Neural cell (in vitro differentiated cells): ENCODE data around the gene HEG1. TPM values are rescaled to one million over a fixed set of nuclear protein-coding genes. Genes with fewer than 3 reads are reported as not detected.

ENCODE experiments used
- H2AFZ ChIP-seq: fragments of 200-600, 300-800 bp; sonication (generic), shearing (Covaris generic); 2 replicates; pipeline ENCODE4 v1.6.0; 2014; ENCODE audit warnings: low read depth, mild to moderate bottlenecking, antibody characterized with exemption, low read length, moderate library complexity
- H3F3A ChIP-seq: fragments of 200-600 bp; shearing (Covaris generic); 2 replicates; pipeline ENCODE4 v1.6.1; 2016; ENCODE audit warnings: mild to moderate bottlenecking, moderate library complexity, mixed read lengths, antibody characterized with exemption, low read length; ENCODE audit not compliant: insufficient read depth, poor library complexity, severe bottlenecking
- H3K27ac ChIP-seq: fragments of 200-600, 300-800 bp; sonication (generic), shearing (Covaris generic); 2 replicates; pipeline ENCODE4 v1.5.1; 2014; ENCODE audit warnings: mild to moderate bottlenecking, low read length, moderate library complexity
- H3K27me3 ChIP-seq: fragments of 300-800, 200-600 bp; sonication (generic), shearing (Covaris generic); 2 replicates; pipeline ENCODE4 v1.6.0; 2014; ENCODE audit warnings: mild to moderate bottlenecking, low read depth, low read length, moderate library complexity; ENCODE audit not compliant: insufficient read depth
- H3K36me3 ChIP-seq: fragments of 300-800, 200-600 bp; sonication (generic), shearing (Covaris generic); 2 replicates; pipeline ENCODE4 v1.5.1; 2014; ENCODE audit warnings: mild to moderate bottlenecking, antibody characterized with exemption, low read length, moderate library complexity; ENCODE audit not compliant: insufficient read depth
- H3K4me2 ChIP-seq: fragments of 300-800, 200-600 bp; sonication (generic), shearing (Covaris generic); 2 replicates; pipeline ENCODE4 v1.6.0; 2014; ENCODE audit warnings: mild to moderate bottlenecking, low read length
- H3K4me3 ChIP-seq: fragments of 300-800, 200-600 bp; sonication (generic), shearing (Covaris generic); 2 replicates; pipeline ENCODE4 v1.5.1; 2014; ENCODE audit warnings: mild to moderate bottlenecking, low read length, moderate library complexity
- H3K79me2 ChIP-seq: fragments of 200-600 bp; shearing (Covaris generic); replicated peaks from 2 replicates; pipeline ENCODE4 v1.6.0; 2014; ENCODE audit warnings: mild to moderate bottlenecking, low read length, moderate library complexity; ENCODE audit not compliant: insufficient read depth
- H3K9ac ChIP-seq: fragments of 300-800, 200-600 bp; sonication (generic), shearing (Covaris generic); 2 replicates; pipeline ENCODE4 v1.6.1; 2016; ENCODE audit warnings: mild to moderate bottlenecking, low read length, mixed read lengths
- H3K9me2 ChIP-seq: fragments of 200-600 bp; shearing (Covaris generic); 2 replicates; pipeline ENCODE4 v1.6.1; 2016; ENCODE audit warnings: mild to moderate bottlenecking, low read length, mixed read lengths; ENCODE audit not compliant: insufficient read depth
- H3K9me3 ChIP-seq: fragments of 200-600, 300-800 bp; sonication (generic), shearing (Covaris generic); 2 replicates; pipeline ENCODE4 v1.6.1; 2016; ENCODE audit warnings: mild to moderate bottlenecking, mixed run types, low read length, moderate library complexity, mixed read lengths
- H4K20me1 ChIP-seq: fragments of 200-600 bp; shearing (Covaris generic); 2 replicates; pipeline ENCODE4 v1.6.1; 2016; ENCODE audit warnings: mild to moderate bottlenecking, mixed run types; ENCODE audit not compliant: insufficient read depth
- EP300 ChIP-seq: fragments of 450-650 bp; conservative IDR thresholded peaks from 2 replicates; pipeline ENCODE4 v1.6.1; 2014; ENCODE audit warnings: antibody characterized with exemption, mild to moderate bottlenecking, moderate library complexity; ENCODE audit not compliant: poor library complexity, severe bottlenecking
- EZH2 ChIP-seq: fragments of 200-600, 300-800 bp; shearing (Covaris generic), sonication (generic); IDR thresholded peaks from 2 replicates; pipeline ENCODE4 v1.6.1; 2014; ENCODE audit warnings: antibody characterized with exemption, low read length, borderline replicate concordance, mild to moderate bottlenecking; ENCODE audit not compliant: insufficient read depth, poor library complexity, severe bottlenecking
- MXI1 ChIP-seq: fragments of 450-650 bp; conservative IDR thresholded peaks from 2 replicates; pipeline ENCODE4 v1.6.1; 2014; ENCODE audit warnings: antibody characterized with exemption, mild to moderate bottlenecking; ENCODE audit not compliant: poor library complexity, severe bottlenecking
- POLR2AphosphoS5 ChIP-seq: IDR thresholded peaks from 2 replicates; pipeline ENCODE4 v1.6.1; 2012
- RAD21 ChIP-seq: fragments of 450-650 bp; conservative IDR thresholded peaks from 2 replicates; pipeline ENCODE4 v1.6.1; 2014; ENCODE audit warnings: antibody characterized with exemption, mild to moderate bottlenecking, moderate library complexity
- SMC3 ChIP-seq: fragments of 450-650 bp; conservative IDR thresholded peaks from 2 replicates; pipeline ENCODE4 v1.6.1; 2014; ENCODE audit warnings: antibody characterized with exemption, mild to moderate bottlenecking, moderate library complexity; ENCODE audit not compliant: poor library complexity
- TAF1 ChIP-seq: IDR thresholded peaks from 2 replicates; pipeline ENCODE4 v1.6.1; 2012; ENCODE audit warnings: low read depth
- polyA plus RNA-seq: library from polyadenylated mRNA; depleted of rRNA; stranded (reverse); fragments of >200 nt; gene quantifications from 2 replicates; pipeline ENCODE4 v1.2.3, GENCODE V29; 2014
- TF ChIP-seq, protein P1 (sequence below): fragments of 450-650 bp; IDR thresholded peaks from 2 replicates; pipeline ENCODE4 v1.5.1; 2014; ENCODE audit warnings: antibody characterized with exemption, mild to moderate bottlenecking, moderate library complexity; ENCODE audit not compliant: poor library complexity, severe bottlenecking
- TF ChIP-seq, protein P2 (sequence below): IDR thresholded peaks from 2 replicates; pipeline ENCODE4 v1.6.1; 2012; ENCODE audit warnings: borderline replicate concordance

HEG1 gene
- polyA plus RNA-seq, 1 donor from 2014 or later, result 0.48 TPM

DNA sequence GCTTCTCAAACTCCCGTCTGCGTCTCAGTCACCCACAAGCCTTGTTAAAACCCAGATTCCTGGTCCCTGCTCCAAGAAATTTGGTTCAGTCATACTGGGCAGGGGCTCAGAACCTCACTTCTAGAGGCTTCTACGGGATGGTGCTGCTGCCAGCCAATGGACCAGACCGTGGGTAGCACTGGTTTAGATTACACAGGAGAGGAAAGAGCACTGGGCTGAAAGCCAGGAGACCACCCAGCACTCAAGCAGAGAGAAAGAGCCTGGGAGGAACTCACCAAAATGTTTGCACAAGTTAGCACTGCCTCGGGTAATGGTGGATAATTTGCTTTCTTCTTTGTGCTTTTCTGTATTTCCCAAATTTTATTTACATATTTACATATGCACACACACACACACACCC is 74.3 kb downstream of the HEG1 start:
- no peaks in the 10 kb centered on the region for H3K9me3 ChIP-seq
- no peak for TF ChIP-seq TAF1
- TF ChIP-seq RAD21, result no peak
- TF ChIP-seq EZH2, result no peak
- no peaks in the 10 kb centered on the region for H3K27me3 ChIP-seq
- no peaks in the 10 kb centered on the region for H3F3A ChIP-seq
- no peaks in the 10 kb centered on the region for H3K79me2 ChIP-seq
- no peak overlapping the region for H3K27ac ChIP-seq
- H3K36me3 ChIP-seq, result no peaks in the 10 kb centered on the region
- H3K4me2 ChIP-seq, result no peak overlapping the region
- no peak overlapping the region for H3K4me3 ChIP-seq
- H2AFZ ChIP-seq, result no peak overlapping the region
- H3K9ac ChIP-seq, result no peak overlapping the region
- H3K9me2 ChIP-seq, result no peaks in the 10 kb centered on the region
- H4K20me1 ChIP-seq, result no peaks in the 10 kb centered on the region

DNA sequence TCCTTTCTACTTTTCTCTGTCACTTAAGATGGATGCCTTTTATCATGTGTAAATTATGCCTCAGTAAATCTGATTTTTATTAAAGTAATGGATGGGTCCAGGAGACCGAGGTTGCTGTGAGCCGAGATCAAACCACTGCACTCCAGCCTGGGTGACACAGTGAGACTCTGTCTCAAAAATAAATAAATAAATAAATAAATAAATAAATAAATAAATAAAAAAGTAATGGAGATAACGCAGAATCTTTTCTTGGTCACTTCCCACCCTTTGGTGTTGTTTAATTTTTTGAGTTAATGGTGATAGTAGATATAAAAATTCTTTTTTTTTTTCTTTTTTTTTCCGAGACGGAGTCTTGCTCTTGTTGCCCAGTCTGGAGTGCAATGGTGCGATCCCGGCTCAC is 77.2 kb downstream of the HEG1 start:
- Histone ChIP-seq H3K79me2 (no peaks in the 10 kb centered on the region), H3F3A (no peaks in the 10 kb centered on the region), H3K9me2 (no peaks in the 10 kb centered on the region), H4K20me1 (no peaks in the 10 kb centered on the region), H2AFZ (no peak overlapping the region), H3K36me3 (no peaks in the 10 kb centered on the region), H3K9me3 (no peaks in the 10 kb centered on the region), H3K27me3 (no peaks in the 10 kb centered on the region), H3K9ac (no peak overlapping the region), H3K27ac (no peak overlapping the region), H3K4me3 (no peak overlapping the region), H3K4me2 (no peak overlapping the region)
- TF ChIP-seq, protein P1, sequence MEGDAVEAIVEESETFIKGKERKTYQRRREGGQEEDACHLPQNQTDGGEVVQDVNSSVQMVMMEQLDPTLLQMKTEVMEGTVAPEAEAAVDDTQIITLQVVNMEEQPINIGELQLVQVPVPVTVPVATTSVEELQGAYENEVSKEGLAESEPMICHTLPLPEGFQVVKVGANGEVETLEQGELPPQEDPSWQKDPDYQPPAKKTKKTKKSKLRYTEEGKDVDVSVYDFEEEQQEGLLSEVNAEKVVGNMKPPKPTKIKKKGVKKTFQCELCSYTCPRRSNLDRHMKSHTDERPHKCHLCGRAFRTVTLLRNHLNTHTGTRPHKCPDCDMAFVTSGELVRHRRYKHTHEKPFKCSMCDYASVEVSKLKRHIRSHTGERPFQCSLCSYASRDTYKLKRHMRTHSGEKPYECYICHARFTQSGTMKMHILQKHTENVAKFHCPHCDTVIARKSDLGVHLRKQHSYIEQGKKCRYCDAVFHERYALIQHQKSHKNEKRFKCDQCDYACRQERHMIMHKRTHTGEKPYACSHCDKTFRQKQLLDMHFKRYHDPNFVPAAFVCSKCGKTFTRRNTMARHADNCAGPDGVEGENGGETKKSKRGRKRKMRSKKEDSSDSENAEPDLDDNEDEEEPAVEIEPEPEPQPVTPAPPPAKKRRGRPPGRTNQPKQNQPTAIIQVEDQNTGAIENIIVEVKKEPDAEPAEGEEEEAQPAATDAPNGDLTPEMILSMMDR, result no peak
- TF ChIP-seq POLR2AphosphoS5 (no peak), RAD21 (no peak), MXI1 (no peak), TAF1 (no peak), EZH2 (no peak), EP300 (no peak), SMC3 (no peak)
- TF ChIP-seq, protein P2, sequence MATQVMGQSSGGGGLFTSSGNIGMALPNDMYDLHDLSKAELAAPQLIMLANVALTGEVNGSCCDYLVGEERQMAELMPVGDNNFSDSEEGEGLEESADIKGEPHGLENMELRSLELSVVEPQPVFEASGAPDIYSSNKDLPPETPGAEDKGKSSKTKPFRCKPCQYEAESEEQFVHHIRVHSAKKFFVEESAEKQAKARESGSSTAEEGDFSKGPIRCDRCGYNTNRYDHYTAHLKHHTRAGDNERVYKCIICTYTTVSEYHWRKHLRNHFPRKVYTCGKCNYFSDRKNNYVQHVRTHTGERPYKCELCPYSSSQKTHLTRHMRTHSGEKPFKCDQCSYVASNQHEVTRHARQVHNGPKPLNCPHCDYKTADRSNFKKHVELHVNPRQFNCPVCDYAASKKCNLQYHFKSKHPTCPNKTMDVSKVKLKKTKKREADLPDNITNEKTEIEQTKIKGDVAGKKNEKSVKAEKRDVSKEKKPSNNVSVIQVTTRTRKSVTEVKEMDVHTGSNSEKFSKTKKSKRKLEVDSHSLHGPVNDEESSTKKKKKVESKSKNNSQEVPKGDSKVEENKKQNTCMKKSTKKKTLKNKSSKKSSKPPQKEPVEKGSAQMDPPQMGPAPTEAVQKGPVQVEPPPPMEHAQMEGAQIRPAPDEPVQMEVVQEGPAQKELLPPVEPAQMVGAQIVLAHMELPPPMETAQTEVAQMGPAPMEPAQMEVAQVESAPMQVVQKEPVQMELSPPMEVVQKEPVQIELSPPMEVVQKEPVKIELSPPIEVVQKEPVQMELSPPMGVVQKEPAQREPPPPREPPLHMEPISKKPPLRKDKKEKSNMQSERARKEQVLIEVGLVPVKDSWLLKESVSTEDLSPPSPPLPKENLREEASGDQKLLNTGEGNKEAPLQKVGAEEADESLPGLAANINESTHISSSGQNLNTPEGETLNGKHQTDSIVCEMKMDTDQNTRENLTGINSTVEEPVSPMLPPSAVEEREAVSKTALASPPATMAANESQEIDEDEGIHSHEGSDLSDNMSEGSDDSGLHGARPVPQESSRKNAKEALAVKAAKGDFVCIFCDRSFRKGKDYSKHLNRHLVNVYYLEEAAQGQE, result no peak

DNA sequence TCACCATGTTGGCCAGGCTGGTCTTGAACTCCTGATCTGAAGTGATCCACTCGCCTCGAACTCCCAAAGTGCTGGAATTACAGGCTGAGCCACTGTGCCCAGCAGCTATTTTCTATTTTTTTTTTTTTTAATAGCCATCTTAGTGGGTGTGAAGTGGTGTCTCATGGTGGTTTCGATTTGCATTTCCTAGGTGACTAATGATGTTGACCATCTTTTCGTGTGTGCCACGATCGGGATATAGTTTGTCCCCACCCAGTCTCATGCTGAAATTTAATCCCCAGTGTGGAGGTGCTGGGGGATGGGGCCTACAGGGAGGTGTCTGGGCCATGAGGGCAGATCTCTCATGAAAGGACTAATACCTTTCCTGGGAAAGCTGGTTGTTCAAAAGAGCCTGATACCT is 79.4 kb downstream of the HEG1 start:
- no peaks in the 10 kb centered on the region for H3K27me3 ChIP-seq
- no peak overlapping the region for H2AFZ ChIP-seq
- H3F3A ChIP-seq, result no peaks in the 10 kb centered on the region
- no peak overlapping the region for H3K4me2 ChIP-seq
- no peaks in the 10 kb centered on the region for H3K9me2 ChIP-seq
- H3K9me3 ChIP-seq, result no peaks in the 10 kb centered on the region
- H3K4me3 ChIP-seq, result no peak overlapping the region
- H3K79me2 ChIP-seq, result no peaks in the 10 kb centered on the region
- H3K9ac ChIP-seq, result no peak overlapping the region
- no peak overlapping the region for H3K27ac ChIP-seq
- H4K20me1 ChIP-seq, result no peaks in the 10 kb centered on the region
- TF ChIP-seq, protein P2, result no peak
- TF ChIP-seq EP300 (no peak), POLR2AphosphoS5 (no peak), MXI1 (no peak), RAD21 (no peak), TAF1 (no peak)
- no peaks in the 10 kb centered on the region for H3K36me3 ChIP-seq
